Breast epithelium (tissue), 3 donors: ENCODE results near the gene NDUFB7.

ENCODE experiments used
- CTCF ChIP-seq, 3 donors: fragments of 450-650 bp; IDR thresholded peaks; one replicate each; pipeline ENCODE4 v1.5.1; 2016 to 2017; ENCODE audit warnings: antibody characterized with exemption in 3 of 3, mild to moderate bottlenecking in 3 of 3, moderate library complexity in 3 of 3
- POLR2A ChIP-seq: fragments of 450-650 bp; IDR thresholded peaks from one replicate; pipeline ENCODE4 v1.6.1; 2016; ENCODE audit warnings: antibody characterized with exemption, mild to moderate bottlenecking, moderate library complexity
- POLR2AphosphoS5 ChIP-seq, 3 donors: sonication (generic); formaldehyde crosslinking; IDR thresholded peaks; one replicate each; pipeline ENCODE4 v1.6.1; 2017; ENCODE audit warnings: antibody characterized with exemption in 3 of 3

GRCh38 chr19:14563590-14563926 is 8.3 kb downstream of the NDUFB7 start:
- TF ChIP-seq CTCF (IDR thresholded peaks at IDR 0.05) (no peak), POLR2AphosphoS5 (IDR thresholded peaks at IDR 0.05) (no peak), POLR2A (no peak)
